Retinal pigment epithelial cell (primary cell): Measurements from ENCODE around the gene AP3S2.

Source experiments
- DNase-seq: peaks from one replicate; pipeline ENCODE4 v3.0.0-alpha.2; 2010; ENCODE audit warnings: low read depth
- H3K4me3 ChIP-seq: 2 replicates; pipeline ENCODE4 v1.5.1; 2011; ENCODE audit warnings: mild to moderate bottlenecking, low read length, control low read depth, moderate library complexity
- TF ChIP-seq, protein P1 (sequence below): conservative IDR thresholded peaks from 2 replicates; pipeline ENCODE4 v1.5.1; 2011; ENCODE audit warnings: low read depth, low read length, control low read depth, inconsistent platforms

The AP3S2 gene

GRCh38 chr15:89910891-89911626 is 17.3 kb upstream of the AP3S2 start:
- no peak for DNase-seq
- no peak overlapping the region for H3K4me3 ChIP-seq

GRCh38 chr15:89909611-89910010 is 15.8 kb upstream of the AP3S2 start:
- H3K4me3 ChIP-seq, result no peak overlapping the region
- TF ChIP-seq, protein P1, sequence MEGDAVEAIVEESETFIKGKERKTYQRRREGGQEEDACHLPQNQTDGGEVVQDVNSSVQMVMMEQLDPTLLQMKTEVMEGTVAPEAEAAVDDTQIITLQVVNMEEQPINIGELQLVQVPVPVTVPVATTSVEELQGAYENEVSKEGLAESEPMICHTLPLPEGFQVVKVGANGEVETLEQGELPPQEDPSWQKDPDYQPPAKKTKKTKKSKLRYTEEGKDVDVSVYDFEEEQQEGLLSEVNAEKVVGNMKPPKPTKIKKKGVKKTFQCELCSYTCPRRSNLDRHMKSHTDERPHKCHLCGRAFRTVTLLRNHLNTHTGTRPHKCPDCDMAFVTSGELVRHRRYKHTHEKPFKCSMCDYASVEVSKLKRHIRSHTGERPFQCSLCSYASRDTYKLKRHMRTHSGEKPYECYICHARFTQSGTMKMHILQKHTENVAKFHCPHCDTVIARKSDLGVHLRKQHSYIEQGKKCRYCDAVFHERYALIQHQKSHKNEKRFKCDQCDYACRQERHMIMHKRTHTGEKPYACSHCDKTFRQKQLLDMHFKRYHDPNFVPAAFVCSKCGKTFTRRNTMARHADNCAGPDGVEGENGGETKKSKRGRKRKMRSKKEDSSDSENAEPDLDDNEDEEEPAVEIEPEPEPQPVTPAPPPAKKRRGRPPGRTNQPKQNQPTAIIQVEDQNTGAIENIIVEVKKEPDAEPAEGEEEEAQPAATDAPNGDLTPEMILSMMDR, result no peak
- DNase-seq, result no peak

More at GRCh38 chr15:89910891-89911626, 17.3 kb upstream of the AP3S2 start:
- TF ChIP-seq, protein P1, result no peak

GRCh38 chr15:89908226-89908625 is 14.4 kb upstream of the AP3S2 start:
- no peak for DNase-seq
- TF ChIP-seq, protein P1, result no peak

GRCh38 chr15:89907289-89907688 is 13.5 kb upstream of the AP3S2 start:
- no peak for DNase-seq
- TF ChIP-seq, protein P1, result no peak
- no peak overlapping the region for H3K4me3 ChIP-seq

More at GRCh38 chr15:89908226-89908625, 14.4 kb upstream of the AP3S2 start:
- no peak overlapping the region for H3K4me3 ChIP-seq

- no peak overlapping the region for H3K4me3 ChIP-seq
- no peak for DNase-seq
- TF ChIP-seq, protein P1, result no peak
Measured at GRCh38 chr15:89905846-89906378, 12.1 kb upstream of the AP3S2 start.

GRCh38 chr15:89904519-89904918 is 10.7 kb upstream of the AP3S2 start:
- DNase-seq, result no peak
- no peak overlapping the region for H3K4me3 ChIP-seq
- TF ChIP-seq, protein P1, result no peak

DNA sequence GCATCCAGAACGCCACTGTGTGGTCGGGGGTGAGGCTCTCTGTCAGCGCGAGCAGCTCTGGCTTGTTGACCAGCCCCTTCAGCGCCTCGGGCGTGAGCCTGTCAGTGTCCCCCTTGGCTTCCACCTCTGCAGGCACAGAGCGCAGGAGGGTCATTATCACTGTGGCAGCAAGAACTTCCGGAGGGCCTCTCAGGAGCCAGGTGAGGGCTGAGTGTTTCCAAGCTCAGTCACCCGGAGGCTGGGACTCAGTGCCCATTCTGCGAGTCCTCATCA is 10.0 kb upstream of the AP3S2 start:
- TF ChIP-seq, protein P1, result no peak
- H3K4me3 ChIP-seq, result no peak overlapping the region
- no peak for DNase-seq
